Measurements from ENCODE around the gene TARS1.

- no peak for TF ChIP-seq GATA2 (IDR thresholded peaks at IDR 0.05; ENCODE audit: low read depth, low read length)
- TF ChIP-seq GATA3 (IDR thresholded peaks at IDR 0.05; ENCODE audit: low read depth, low read length): no peak
Observed at GRCh38 chr5:33482335-33482734, 41.6 kb downstream of the TARS1 start.
